SH-SY5Y (cell line): Measurements from ENCODE around the gene KRAS.

Experiments
- GATA2 ChIP-seq: IDR thresholded peaks from 2 replicates; pipeline ENCODE4 v1.6.1; 2011; ENCODE audit warnings: mild to moderate bottlenecking, low read depth, low read length
- GATA3 ChIP-seq: IDR thresholded peaks from 2 replicates; pipeline ENCODE4 v1.6.1; 2011; ENCODE audit warnings: low read depth, mild to moderate bottlenecking, low read length, moderate library complexity

KRAS gene

GRCh38 chr12:25250744-25251730, at the start of gene KRAS:
Gene KRAS, minus strand, starts transcription at chr12:25250929.
- TF ChIP-seq GATA3 = peak; percentile 45; the same call in 1 of the 2 replicates
- TF ChIP-seq GATA2 = peak; percentile 94

GRCh38 chr12:25296381-25296780, 45.7 kb upstream of the KRAS start:
- no peak for TF ChIP-seq GATA2
- TF ChIP-seq GATA3 = no peak

- TF ChIP-seq GATA3 (no peak), GATA2 (no peak)
These were observed 44.6 kb upstream of the KRAS start for GRCh38 chr12:25295361-25295760.

GRCh38 chr12:25293653-25294052, 42.9 kb upstream of the KRAS start:
- TF ChIP-seq GATA3 (no peak), GATA2 (no peak)

- TF ChIP-seq GATA3 = no peak
- no peak for TF ChIP-seq GATA2
These were observed 36.9 kb upstream of the KRAS start for GRCh38 chr12:25287610-25288009.

- no peak for TF ChIP-seq GATA3
These were observed 36.1 kb upstream of the KRAS start for GRCh38 chr12:25286837-25287236.

- TF ChIP-seq GATA3 (no peak), GATA2 (no peak)
These were observed 33.3 kb upstream of the KRAS start for GRCh38 chr12:25284024-25284423.

GRCh38 chr12:25283006-25283405, 32.3 kb upstream of the KRAS start:
- TF ChIP-seq GATA2 (no peak), GATA3 (no peak)

GRCh38 chr12:25280082-25280481, 29.4 kb upstream of the KRAS start:
- no peak for TF ChIP-seq GATA3

- no peak for TF ChIP-seq GATA2
- no peak for TF ChIP-seq GATA3
These were observed 27.5 kb upstream of the KRAS start for GRCh38 chr12:25278269-25278668.

- TF ChIP-seq GATA2 (no peak), GATA3 (no peak)
These were observed 25.6 kb upstream of the KRAS start for GRCh38 chr12:25276199-25276937.

GRCh38 chr12:25271486-25272098, 20.9 kb upstream of the KRAS start:
- TF ChIP-seq GATA2 (no peak), GATA3 (no peak)

GRCh38 chr12:25269701-25270100, 19.0 kb upstream of the KRAS start:
- TF ChIP-seq GATA3 (no peak), GATA2 (no peak)

GRCh38 chr12:25266497-25266896, 15.8 kb upstream of the KRAS start:
- TF ChIP-seq GATA2 (no peak), GATA3 (no peak)
